GM19463 (cell line): ENCODE results near the gene KCNS1.
"Not testable (repeated sequence)": the region's sequence is repeated elsewhere in the genome, so short reads cannot be mapped to it uniquely, and the experiment has no call there.

Experiments used
- ATAC-seq: cut with Tn5 transposase; IDR thresholded peaks from one replicate; pipeline ENCODE4 v1.9.1; 2021; ENCODE audit warnings: mild to moderate bottlenecking, moderate library complexity; ENCODE audit not compliant: unreplicated experiment

KCNS1 gene

GRCh38 chr20:45100563-45101245 is at the start of gene KCNS1:
Gene KCNS1, minus strand, starts transcription at chr20:45101127. Its CDS starts 1,891 bp downstream, at chr20:45099236.
- ATAC-seq = no peak

- no peak for ATAC-seq
Observed at GRCh38 chr20:45149062-45149461, 48.1 kb upstream of the KCNS1 start.

GRCh38 chr20:45140836-45141235 is 39.9 kb upstream of the KCNS1 start:
- no peak for ATAC-seq

GRCh38 chr20:45139733-45140375 is 38.9 kb upstream of the KCNS1 start:
- ATAC-seq = not testable (repeated sequence)

GRCh38 chr20:45138561-45139300 is 37.8 kb upstream of the KCNS1 start:
- no peak for ATAC-seq

- no peak for ATAC-seq
Observed at GRCh38 chr20:45136911-45137310, 36.0 kb upstream of the KCNS1 start.

- ATAC-seq = no peak
Observed at GRCh38 chr20:45128099-45128498, 27.2 kb upstream of the KCNS1 start.

GRCh38 chr20:45124365-45124764 is 23.4 kb upstream of the KCNS1 start, which contains the start of gene WFDC12:
Gene WFDC12, minus strand, starts transcription at chr20:45124465. Its CDS starts 18 bp downstream, at chr20:45124447.
- ATAC-seq = no peak

GRCh38 chr20:45121388-45121787 is 20.5 kb upstream of the KCNS1 start:
- ATAC-seq = no peak

- ATAC-seq = no peak
Observed at GRCh38 chr20:45119556-45120266, 18.8 kb upstream of the KCNS1 start.

- no peak for ATAC-seq
Observed at GRCh38 chr20:45118028-45118427, 17.1 kb upstream of the KCNS1 start.

- no peak for ATAC-seq
Observed at GRCh38 chr20:45117581-45117980, 16.7 kb upstream of the KCNS1 start.

GRCh38 chr20:45115829-45116228 is 14.9 kb upstream of the KCNS1 start:
- ATAC-seq = no peak

- ATAC-seq = no peak
Observed at GRCh38 chr20:45115386-45115774, 14.5 kb upstream of the KCNS1 start.

GRCh38 chr20:45114465-45115385 is 13.8 kb upstream of the KCNS1 start, which contains the start of gene WFDC5:
Gene WFDC5, minus strand, starts transcription at chr20:45115174. Its CDS starts 91 bp downstream, at chr20:45115083.
- ATAC-seq = no peak

GRCh38 chr20:45113865-45114264 is 12.9 kb upstream of the KCNS1 start:
- no peak for ATAC-seq

- no peak for ATAC-seq
Observed at GRCh38 chr20:45112754-45113153, 11.8 kb upstream of the KCNS1 start.

- no peak for ATAC-seq
Observed at GRCh38 chr20:45111799-45112471, 11.0 kb upstream of the KCNS1 start.

GRCh38 chr20:45111285-45111684 is 10.4 kb upstream of the KCNS1 start:
- ATAC-seq = no peak
